K562 (cell line): Measurements from ENCODE around the gene PKIB. TPM values are rescaled to one million over a fixed set of nuclear protein-coding genes. Genes with fewer than 3 reads are reported as not detected.
A peak's percentile ranks its signal among the peaks of the same experiment; 100 is the strongest.

Experiments
- ATAC-seq: fragments of 200-7000 bp; cut with Tn5 transposase; 3 replicates; pipeline ENCODE4 v1.9.1; 2020; ENCODE audit warnings: moderate library complexity
- BruUV-seq: library from RNA; stranded (reverse); fragments of 400-500 nt; replicated peaks from 2 replicates; lab custom pipeline; 2021; lab: Mats Ljungman, UMichigan
- CTCF ChIA-PET: fragments of 300-600 bp; formaldehyde crosslinking; extraction: SDS; loops from one replicate; lab custom pipeline; 2021; ENCODE audit warnings: low intra/inter-chr PET ratio; lab: Yijun Ruan, JAX
- POLR2A ChIA-PET: fragments of 300-600, 350-650 bp; sonication (Branson Sonifier 250); formaldehyde crosslinking; extraction: SDS; loops from one replicate; lab custom pipeline; 2021; ENCODE audit warnings: antibody characterized with exemption, inconsistent platforms; lab: Yijun Ruan, JAX
- DNase-seq, 4 experiments: peaks; one replicate each; pipeline versions ENCODE4 v3.0.0 to v3.0.0-alpha.2; 2011 to 2018; ENCODE audit warnings: low spot score in 3 of 4, mixed read lengths in 3 of 4; ENCODE audit errors: extremely low read depth in 1 of 4
- FAIRE-seq: peaks from 2 replicates; lab custom pipeline; 2011; peaks lifted over from hg19 to GRCh38; lab: Jason Lieb, UNC
- H2AFZ ChIP-seq: 2 replicates; pipeline ENCODE4 v1.6.0; 2011; ENCODE audit warnings: low read depth, low read length, control low read depth, inconsistent platforms
- H3K27ac ChIP-seq: fragments of 200-600 bp; 3 replicates; pipeline ENCODE4 v1.8.0; 2011; ENCODE audit warnings: low read depth, mild to moderate bottlenecking, control low read depth, inconsistent platforms, low read length, moderate library complexity, mixed read lengths; ENCODE audit errors: extremely low read depth
- H3K27me3 ChIP-seq, 2 experiments: fragments of 300-600 bp in 1 of 2; 2 replicates in 1 of 2; 3 replicates in 1 of 2; pipeline versions ENCODE4 v1.6.0 to v1.8.0; 2011; ENCODE audit warnings: inconsistent platforms in 2 of 2, low read length in 2 of 2, mild to moderate bottlenecking in 1 of 2, mixed read lengths in 1 of 2, moderate library complexity in 1 of 2; ENCODE audit not compliant: control insufficient read depth in 2 of 2, insufficient read depth in 2 of 2
- H3K36me3 ChIP-seq: fragments of 300-600 bp; 3 replicates; pipeline ENCODE4 v1.8.0; 2011; ENCODE audit warnings: mild to moderate bottlenecking, low read length, inconsistent platforms; ENCODE audit not compliant: control insufficient read depth, insufficient read depth
- H3K4me1 ChIP-seq, 2 experiments: fragments of 200-600 bp in 1 of 2; replicated peaks in 1 of 2; 2 replicates in 1 of 2; 3 replicates in 1 of 2; pipeline versions ENCODE4 v1.5.1 to v1.8.0; 2011; ENCODE audit warnings: inconsistent platforms in 2 of 2, low read length in 2 of 2, mild to moderate bottlenecking in 1 of 2, mixed read lengths in 1 of 2, moderate library complexity in 1 of 2; ENCODE audit not compliant: control insufficient read depth in 2 of 2, insufficient read depth in 2 of 2
- H3K4me2 ChIP-seq: 2 replicates; pipeline ENCODE4 v1.6.1; 2011; ENCODE audit warnings: low read length, control low read depth, inconsistent platforms, mixed read lengths; ENCODE audit not compliant: insufficient read depth
- H3K4me3 ChIP-seq: fragments of 200-600 bp; sonication (generic), shearing (Covaris generic); 2 replicates; pipeline ENCODE4 v1.5.1; 2016; ENCODE audit warnings: control low read depth, inconsistent platforms
- H3K79me2 ChIP-seq: fragments of 200-600 bp; 3 replicates; pipeline ENCODE4 v1.8.0; 2011; ENCODE audit warnings: low read length, inconsistent platforms; ENCODE audit not compliant: control insufficient read depth, insufficient read depth
- H3K9ac ChIP-seq, 2 experiments: 2 replicates each; pipeline versions ENCODE4 v1.6.0 to v1.6.1; 2011; ENCODE audit warnings: low read depth in 2 of 2, low read length in 2 of 2, control low read depth in 1 of 2, inconsistent platforms in 1 of 2, mild to moderate bottlenecking in 1 of 2, mixed read lengths in 1 of 2; ENCODE audit not compliant: insufficient read depth in 1 of 2
- H3K9me1 ChIP-seq: one replicate; pipeline ENCODE4 v1.6.0; 2011; ENCODE audit warnings: inconsistent platforms, mild to moderate bottlenecking, low read length, moderate library complexity; ENCODE audit not compliant: control insufficient read depth, insufficient read depth
- H3K9me3 ChIP-seq: replicated peaks from 2 replicates; pipeline ENCODE4 v1.5.1; 2011; ENCODE audit warnings: low read depth, low read length, inconsistent platforms; ENCODE audit not compliant: control insufficient read depth, insufficient read depth
- H4K20me1 ChIP-seq: replicated peaks from 2 replicates; pipeline ENCODE4 v1.6.1; 2011; ENCODE audit warnings: low read length, inconsistent platforms, mixed read lengths; ENCODE audit not compliant: control insufficient read depth, insufficient read depth
- DNMT1 ChIP-seq: fragments of 450-650 bp; IDR thresholded peaks from 2 replicates; pipeline ENCODE4 v1.6.1; 2016; ENCODE audit warnings: antibody characterized with exemption, mild to moderate bottlenecking
- GABPA ChIP-seq: fragments of 200-800 bp; sonication (Bioruptor generic); conservative IDR thresholded peaks from 2 replicates; pipeline ENCODE4 v1.6.1; 2016; ENCODE audit warnings: low read depth, missing genetic modification characterization, missing compliant biosample characterization
- LCOR ChIP-seq: sonication (generic); formaldehyde crosslinking; IDR thresholded peaks from 2 replicates; pipeline ENCODE4 v1.8.0; 2022; ENCODE audit warnings: mild to moderate bottlenecking, missing genetic modification reagents
- MAFF ChIP-seq: IDR thresholded peaks from 2 replicates; pipeline ENCODE4 v1.6.1; 2012; ENCODE audit warnings: low read length, improper control_type of control experiment
- MAFG ChIP-seq: fragments of 450-650 bp; conservative IDR thresholded peaks from 2 replicates; pipeline ENCODE4 v1.6.1; 2016; ENCODE audit warnings: missing genetic modification characterization, missing compliant biosample characterization
- NUFIP1 ChIP-seq: fragments of 450-650 bp; IDR thresholded peaks from 2 replicates; pipeline ENCODE4 v1.6.1; 2018; ENCODE audit not compliant: partially characterized antibody
- POLR2H ChIP-seq: IDR thresholded peaks from 2 replicates; pipeline ENCODE4 v1.6.1; 2016; ENCODE audit warnings: missing genetic modification characterization, low read depth, mild to moderate bottlenecking, control low read depth, missing compliant biosample characterization, moderate library complexity
- ZNF253 ChIP-seq: fragments of 250-450 bp; sonication (Bioruptor Pico); conservative IDR thresholded peaks from 2 replicates; pipeline ENCODE4 v1.6.1; 2021; ENCODE audit warnings: mild to moderate bottlenecking
- WGBS: fragments of 100-300 bp; shearing (Covaris generic); methylation state at CpG from one replicate; pipeline ENCODE4 v1.1.6; 2016; ENCODE audit warnings: low coverage, mixed read lengths; ENCODE audit not compliant: insufficient coverage; ENCODE audit errors: missing lambda C conversion rate; 5-methylcytosine and 5-hydroxymethylcytosine counted together
- in situ Hi-C: fragments of 300-500 bp; cut with MboI; formaldehyde crosslinking; loops from 4 replicates; pipeline ENCODE4 v1.15.0; 2018; ENCODE audit warnings: inconsistent platforms, mixed read lengths
- intact Hi-C: fragments of 100-400 bp; cut with micrococcal nuclease; formaldehyde crosslinking; loops from 2 replicates; pipeline ENCODE4 v1.14.2; 2022
- polyA plus RNA-seq, 8 experiments: library from polyadenylated mRNA; depleted of rRNA in 4 of 8; stranded (reverse) in 5 of 8; unstranded in 3 of 8; fragments of >200 nt; fragmentation: Nextera tagmentation in 2 of 8; fragmentation: Illumina TruSeq in 1 of 8; extraction: Ambion mirVana in 2 of 8; extraction: Trizol in 1 of 8; gene quantifications; 2 replicates each; pipeline versions ENCODE4 v1.2.1 to v1.2.3, GENCODE V29; 2011 to 2014; ENCODE audit warnings: inconsistent platforms in 1 of 8, missing spikeins in 1 of 8
- total RNA-seq, 7 experiments: library from RNA; depleted of rRNA in 6 of 7; stranded (reverse); fragments of >200 nt in 6 of 7; fragmentation: Illumina TruSeq in 2 of 7; extraction: Trizol in 2 of 7; gene quantifications; 2 replicates each; pipeline versions ENCODE4 v1.2.1 to v1.2.3, GENCODE V29; 2011 to 2021; ENCODE audit warnings: low replicate concordance in 1 of 7
- TF ChIP-seq, protein P1 (sequence below): fragments of 250-450 bp; sonication (Bioruptor Pico); IDR thresholded peaks from 2 replicates; pipeline ENCODE4 v1.8.0; 2021; ENCODE audit warnings: mild to moderate bottlenecking, moderate library complexity

PKIB gene
- total and polyA plus RNA-seq, 9 of the 15 experiments (the other 6 are each of a cell fraction or from before 2014, with no cell fraction given) = 14.8 to 37.5 (median 27.4) TPM

DNA sequence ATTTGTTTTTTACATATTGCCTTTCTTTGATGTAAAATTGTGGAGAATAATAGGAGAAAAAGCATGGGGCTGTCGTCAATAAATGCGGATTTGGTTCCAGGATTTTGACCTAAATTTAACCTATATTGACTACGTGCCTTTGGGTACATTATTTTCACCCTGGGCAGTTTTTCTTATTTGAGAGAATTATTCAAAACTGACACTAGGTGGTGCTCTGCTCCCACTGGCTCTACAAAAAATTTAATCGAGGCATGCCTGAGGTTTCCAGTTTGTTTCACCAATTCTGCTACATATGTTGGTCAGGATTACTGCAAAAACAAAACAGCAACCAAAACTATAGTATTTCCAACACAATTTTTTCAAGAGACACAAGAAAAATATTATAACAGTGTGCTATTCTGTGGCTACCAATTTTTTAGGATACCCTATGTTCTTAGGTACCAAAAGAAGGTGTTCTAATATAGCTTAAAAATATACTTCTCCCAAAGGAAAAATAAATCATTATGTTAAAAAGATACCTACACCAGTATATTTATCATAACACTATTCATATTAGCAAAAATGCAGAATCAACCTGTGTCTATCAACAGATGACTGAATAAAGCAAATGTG is 120.7 kb downstream of the PKIB start (continued):
- TF ChIP-seq NUFIP1 (no peak), POLR2H (tag) (peak; percentile 12; the same call in 1 of the 2 replicates)

DNA sequence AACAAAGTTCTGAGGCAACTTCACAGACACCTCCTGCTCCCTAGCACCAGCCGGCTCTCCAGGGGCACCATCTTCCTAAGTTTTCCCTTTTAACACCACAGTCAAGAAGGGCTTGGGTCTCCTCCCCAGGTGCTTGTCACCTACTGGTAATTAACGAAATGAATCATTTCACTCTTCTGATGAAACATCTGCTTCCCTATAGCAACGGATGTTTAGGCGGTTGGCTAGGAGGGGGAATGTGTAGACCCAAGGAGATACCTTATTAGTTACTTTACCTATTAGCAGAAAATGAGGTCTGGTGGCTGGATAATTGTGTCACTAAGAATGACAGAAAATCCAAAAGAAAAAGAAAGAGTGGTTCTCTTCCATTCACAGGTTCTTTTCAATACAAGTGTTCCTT is 123.1 kb downstream of the PKIB start:
- H4K20me1 ChIP-seq = no peaks in the 10 kb centered on the region
- H3K4me3 ChIP-seq = no peak overlapping the region
- intact Hi-C loops = loop anchor here (5.0 kb wide), 2 partner anchors 649 to 984 kb away; no protein-coding TSS in a partner anchor
- H3K4me2 ChIP-seq = no peak overlapping the region
- no peaks in the 10 kb centered on the region for H3K4me1 ChIP-seq
- CTCF ChIA-PET = no interaction called here
- H3K27me3 ChIP-seq = no peaks in the 10 kb centered on the region
- ATAC-seq (no peak; the same call in 1 of the 3 replicates), DNase-seq (no peak), FAIRE-seq (no peak)
- TF ChIP-seq MAFF (no peak), ZNF253 (CRISPR knock-in tag) (no peak), MAFG (tag) (no peak), LCOR (no peak), GABPA (tag) (no peak), DNMT1 (no peak)
- TF ChIP-seq, protein P1, sequence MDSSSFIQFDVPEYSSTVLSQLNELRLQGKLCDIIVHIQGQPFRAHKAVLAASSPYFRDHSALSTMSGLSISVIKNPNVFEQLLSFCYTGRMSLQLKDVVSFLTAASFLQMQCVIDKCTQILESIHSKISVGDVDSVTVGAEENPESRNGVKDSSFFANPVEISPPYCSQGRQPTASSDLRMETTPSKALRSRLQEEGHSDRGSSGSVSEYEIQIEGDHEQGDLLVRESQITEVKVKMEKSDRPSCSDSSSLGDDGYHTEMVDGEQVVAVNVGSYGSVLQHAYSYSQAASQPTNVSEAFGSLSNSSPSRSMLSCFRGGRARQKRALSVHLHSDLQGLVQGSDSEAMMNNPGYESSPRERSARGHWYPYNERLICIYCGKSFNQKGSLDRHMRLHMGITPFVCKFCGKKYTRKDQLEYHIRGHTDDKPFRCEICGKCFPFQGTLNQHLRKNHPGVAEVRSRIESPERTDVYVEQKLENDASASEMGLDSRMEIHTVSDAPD (CRISPR knock-in tag) = no peak
- no peaks in the 10 kb centered on the region for H3K9me1 ChIP-seq
- BruUV-seq = no TSS peak
- POLR2A ChIA-PET = interaction anchor here (0.6 kb wide), 1 partner anchor 46 kb away, joined by 3 read pairs; the partner anchor contains the start of gene FABP7
- no peak overlapping the region for H3K9ac ChIP-seq
- no peak overlapping the region for H2AFZ ChIP-seq
- no peaks in the 10 kb centered on the region for H3K79me2 ChIP-seq
- in situ Hi-C loops = loop anchor here (25.0 kb wide), 1 partner anchor 579 kb away; no protein-coding TSS in a partner anchor
- no peak overlapping the region for H3K27ac ChIP-seq
- 10% methylated on average over 4 of the region's 4 CpGs for WGBS
- H3K36me3 ChIP-seq = no peaks in the 10 kb centered on the region
- no peaks in the 10 kb centered on the region for H3K9me3 ChIP-seq
